Measurements from ENCODE around the gene C1orf210.

DNA sequence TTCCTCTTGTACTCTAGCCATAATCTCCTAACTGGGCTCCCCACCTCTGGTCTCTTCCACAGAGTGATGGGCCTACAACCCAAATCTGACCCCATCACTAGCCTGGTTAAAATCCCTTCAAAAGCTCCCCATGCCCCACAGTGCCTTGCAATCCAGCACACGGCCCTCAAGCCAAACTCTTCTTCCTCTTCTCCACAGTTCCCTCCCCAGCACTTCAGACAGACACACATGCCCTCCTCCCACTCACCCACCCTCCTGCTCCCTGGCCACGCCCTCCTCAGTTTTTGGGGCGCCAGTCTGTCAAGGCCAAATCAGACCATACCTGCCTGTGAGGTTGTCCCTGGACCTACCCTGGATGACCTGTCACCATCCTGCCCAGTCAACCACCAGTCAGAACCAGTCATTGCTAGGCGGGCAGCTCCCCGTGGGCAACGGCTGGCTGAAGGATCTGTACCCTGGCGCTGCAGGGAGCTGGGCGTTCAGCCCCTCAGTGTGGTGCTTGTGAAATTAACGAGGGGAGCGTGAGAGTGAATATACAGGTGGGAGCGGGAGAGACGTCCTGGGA, 753 bp downstream of the C1orf210 start:
- TF ChIP-seq CTCF (conservative IDR thresholded peaks at IDR 0.05 in 1 of 2, IDR thresholded peaks at IDR 0.05 in 1 of 2; ENCODE audit: extremely low read depth in 1 of 2, insufficient read depth in 1 of 2, low read depth in 1 of 2, low read length in 2 of 2) (no peak), EZH2 (IDR thresholded peaks at IDR 0.05; ENCODE audit: borderline replicate concordance, low read length) (no peak)
